Thymus (tissue), 11 donors: ENCODE measurements around the gene CRIP2. TPM values are rescaled to one million over a fixed set of nuclear protein-coding genes. Genes with fewer than 3 reads are reported as not detected.

Source experiments
- DNase-seq, 9 donors: peaks; one replicate each; pipeline ENCODE4 v3.0.0-alpha.2; 2013; ENCODE audit warnings: low spot score in 9 of 9, low read depth in 6 of 9, missing footprints in 1 of 9
- H3K27ac ChIP-seq, 2 donors: one replicate each; pipeline ENCODE4 v1.5.1; 2013; ENCODE audit warnings: control low read depth in 1 of 2, low read depth in 1 of 2, low read length in 1 of 2, mild to moderate bottlenecking in 1 of 2, moderate library complexity in 1 of 2
- H3K27me3 ChIP-seq, 2 donors: one replicate each; pipeline ENCODE4 v1.5.1; 2013; ENCODE audit warnings: low read length in 1 of 2; ENCODE audit not compliant: control insufficient read depth in 2 of 2, insufficient read depth in 1 of 2
- H3K36me3 ChIP-seq, 2 donors: one replicate each; pipeline ENCODE4 v1.5.1; 2013; ENCODE audit warnings: low read length in 1 of 2, mild to moderate bottlenecking in 1 of 2, moderate library complexity in 1 of 2; ENCODE audit not compliant: control insufficient read depth in 2 of 2, insufficient read depth in 2 of 2
- H3K4me1 ChIP-seq, 2 donors: one replicate each; pipeline ENCODE4 v1.5.1; 2013; ENCODE audit warnings: low read length in 2 of 2; ENCODE audit not compliant: control insufficient read depth in 2 of 2, insufficient read depth in 2 of 2
- H3K4me3 ChIP-seq, 2 donors: one replicate each; pipeline ENCODE4 v1.5.1; 2013; ENCODE audit warnings: low read length in 2 of 2, control low read depth in 1 of 2, mild to moderate bottlenecking in 1 of 2
- H3K9me3 ChIP-seq, 2 donors: one replicate each; pipeline ENCODE4 v1.5.1; 2013; ENCODE audit warnings: low read length in 1 of 2, mild to moderate bottlenecking in 1 of 2; ENCODE audit not compliant: control insufficient read depth in 2 of 2, insufficient read depth in 1 of 2
- WGBS: extraction: QIAGEN DNeasy Blood & Tissue Kit; methylation state at CpG from one replicate; pipeline ENCODE4 v1.1.7; 2013; 5-methylcytosine and 5-hydroxymethylcytosine counted together
- polyA plus RNA-seq: library from polyadenylated mRNA; stranded (reverse); fragments of 200-250 nt; gene quantifications from one replicate; pipeline ENCODE4 v1.2.3, GENCODE V29; 2013
- total RNA-seq: library from RNA; stranded (reverse); fragments of 120-200 nt; gene quantifications from one replicate; pipeline ENCODE4 v1.2.4, GENCODE V29; 2013
- donor health status: healthy.

The CRIP2 gene
- total and polyA plus RNA-seq, 2 donors: 15.9 to 89.7 TPM

- peaks cover 5 to 31% of the 10 kb centered on the region in 2 donors for H3K36me3 ChIP-seq
- no peak overlapping the region for H3K4me3 ChIP-seq
- H3K4me1 ChIP-seq: no peaks in the 10 kb centered on the region
- H3K27me3 ChIP-seq: no peaks in the 10 kb centered on the region
- H3K9me3 ChIP-seq: no peaks in the 10 kb centered on the region
- no peak for DNase-seq
- H3K27ac ChIP-seq: no peak overlapping the region
- WGBS: 96% methylated on average over 31 of the region's 31 CpGs
Observed at GRCh38 chr14:105497671-105498429, 23.2 kb downstream of the CRIP2 start.

- DNase-seq: no peak
- Histone ChIP-seq H3K4me1 (no peaks in the 10 kb centered on the region), H3K9me3 (no peaks in the 10 kb centered on the region), H3K36me3 (peaks cover 5 to 28% of the 10 kb centered on the region in 2 donors), H3K27ac (no peak overlapping the region), H3K4me3 (no peak overlapping the region), H3K27me3 (no peaks in the 10 kb centered on the region)
- WGBS: 97% methylated on average over 36 of the region's 36 CpGs
Observed at GRCh38 chr14:105498430-105499255, 24.0 kb downstream of the CRIP2 start.

DNA sequence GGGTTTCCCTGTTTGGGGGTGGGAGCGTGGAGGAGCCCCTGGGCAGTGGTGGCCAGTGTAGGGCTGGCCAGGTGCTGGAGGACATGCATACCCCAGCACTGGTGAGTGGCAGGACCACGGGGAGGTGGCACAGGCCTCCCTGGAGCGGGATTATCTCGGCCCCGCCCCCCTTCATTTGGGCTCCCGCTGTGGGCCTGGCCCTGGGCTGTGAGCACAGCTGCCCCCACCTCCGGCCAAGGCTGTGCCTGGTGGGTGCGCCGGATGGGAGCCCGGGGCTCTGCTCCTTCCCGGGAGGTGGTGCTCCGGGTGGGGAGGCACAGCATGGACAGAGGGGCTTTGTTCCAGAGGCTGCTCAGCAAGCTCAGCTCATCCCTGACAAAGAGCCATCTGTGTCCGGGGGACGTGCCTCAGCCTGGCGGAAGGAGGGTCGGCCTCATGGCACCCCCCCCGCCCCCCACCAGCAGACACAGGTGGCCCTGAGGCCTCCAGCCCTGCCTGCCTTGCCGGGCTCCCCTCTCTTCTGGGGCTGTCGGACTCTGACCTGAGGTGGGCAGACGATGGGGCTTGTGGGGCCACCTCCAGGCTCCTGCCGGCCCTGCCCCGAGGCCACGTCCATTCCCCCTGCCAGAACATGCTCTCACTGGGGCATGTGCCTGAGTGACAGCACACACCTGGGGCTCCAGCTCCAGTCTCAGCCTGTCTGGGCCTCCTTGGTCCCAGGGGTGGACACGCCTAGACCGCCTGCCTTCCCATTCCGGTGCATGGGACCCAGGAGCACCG lies 24.8 kb downstream of the CRIP2 start:
- no peak overlapping the region for H3K27ac ChIP-seq
- no peaks in the 10 kb centered on the region for H3K4me1 ChIP-seq
- no peak overlapping the region for H3K4me3 ChIP-seq
- 91% methylated on average over 27 of the region's 27 CpGs for WGBS
- H3K36me3 ChIP-seq: peaks cover 2 to 24% of the 10 kb centered on the region in 2 donors
- no peaks in the 10 kb centered on the region for H3K9me3 ChIP-seq
- DNase-seq: no peak
- no peaks in the 10 kb centered on the region for H3K27me3 ChIP-seq

DNA sequence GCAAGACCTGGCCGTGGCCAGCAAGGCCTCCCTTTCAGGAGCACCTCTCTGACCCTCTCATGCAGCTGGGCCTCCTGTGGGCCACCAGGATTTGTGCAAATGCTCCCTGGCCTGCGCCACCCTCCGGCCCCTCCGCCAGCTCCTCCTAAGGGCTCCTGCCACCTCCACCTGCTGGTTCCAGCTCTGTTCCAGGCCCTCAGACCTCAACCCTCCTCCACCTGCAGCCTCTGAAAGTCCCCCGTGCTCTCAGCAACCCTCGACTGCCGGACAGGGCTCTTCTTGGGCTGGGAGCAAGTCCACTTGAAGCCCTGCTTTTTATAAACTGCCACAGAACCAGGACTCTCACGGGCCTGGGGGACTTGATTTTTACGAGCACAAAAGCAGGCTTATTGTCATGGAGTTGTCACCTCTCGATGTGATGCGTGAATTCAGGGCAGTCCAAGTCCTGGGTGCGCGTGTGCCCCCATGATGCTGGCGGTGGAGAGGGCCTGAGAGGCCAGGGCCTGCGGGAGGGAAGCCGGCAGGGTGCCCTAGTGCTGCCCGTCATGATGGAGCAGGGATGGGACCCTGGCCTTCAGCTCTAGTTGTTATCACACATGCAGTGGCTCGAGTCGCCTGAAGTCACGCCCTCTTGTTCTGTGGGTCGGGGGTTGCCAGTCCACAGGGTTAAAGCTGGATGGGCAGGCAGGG lies 25.6 kb downstream of the CRIP2 start:
- no peak for DNase-seq
- Histone ChIP-seq H3K27ac (no peak overlapping the region), H3K36me3 (peaks cover 2 to 21% of the 10 kb centered on the region in 2 donors), H3K27me3 (peaks cover 0 to 2% of the 10 kb centered on the region in 2 donors), H3K4me3 (no peak overlapping the region), H3K9me3 (no peaks in the 10 kb centered on the region), H3K4me1 (no peaks in the 10 kb centered on the region)
- WGBS: 95% methylated on average over 21 of the region's 21 CpGs

GRCh38 chr14:105500726-105501101 lies 26.1 kb downstream of the CRIP2 start:
- WGBS: 84% methylated on average over 10 of the region's 10 CpGs
- Histone ChIP-seq H3K4me1 (no peaks in the 10 kb centered on the region), H3K27ac (no peak overlapping the region), H3K9me3 (no peaks in the 10 kb centered on the region), H3K36me3 (peaks cover 0 to 21% of the 10 kb centered on the region in 2 donors), H3K4me3 (no peak overlapping the region), H3K27me3 (peaks cover 0 to 3% of the 10 kb centered on the region in 2 donors)
- DNase-seq: no peak

DNA sequence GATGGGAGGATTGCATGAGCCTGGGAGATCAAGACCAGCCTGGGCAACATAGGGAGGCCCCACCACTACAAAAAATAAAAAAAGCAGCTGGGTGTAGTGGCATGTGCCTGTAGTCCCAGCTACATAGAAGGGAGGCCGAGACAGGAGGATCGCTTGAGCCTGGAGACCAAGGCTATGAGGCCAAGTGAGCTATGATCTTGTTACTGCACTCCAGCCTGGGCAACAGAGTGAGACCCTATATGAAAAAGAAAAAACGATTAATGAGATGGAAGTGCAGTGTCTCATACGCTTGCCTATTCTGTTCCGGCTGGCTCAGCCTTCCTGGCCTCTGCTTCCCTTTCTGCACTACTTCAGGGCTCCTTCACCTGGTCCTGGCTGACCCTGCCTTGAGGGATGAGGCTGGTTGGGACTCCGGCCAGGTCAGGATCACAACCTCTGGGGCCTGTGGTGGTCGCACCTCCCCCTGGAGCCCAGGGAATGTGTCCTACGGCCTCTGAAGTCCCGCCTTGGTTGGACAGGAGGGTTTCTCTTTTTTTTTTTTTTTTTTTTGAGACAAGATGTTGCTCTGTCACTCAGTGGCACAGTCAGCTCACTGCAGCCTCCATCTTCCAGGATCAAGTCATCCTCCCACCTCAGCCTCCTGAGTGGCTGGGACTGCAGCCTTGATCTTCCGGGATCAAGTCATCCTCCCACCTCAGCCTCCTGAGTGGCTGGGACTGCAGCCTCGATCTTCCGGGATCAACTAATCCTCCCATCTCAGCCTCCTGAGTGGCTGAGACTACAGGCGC lies 27.1 kb downstream of the CRIP2 start:
- DNase-seq: no peak
- H3K27ac ChIP-seq: no peak overlapping the region
- no peaks in the 10 kb centered on the region for H3K9me3 ChIP-seq
- WGBS: 95% methylated on average over 13 of the region's 13 CpGs
- peaks cover 0 to 21% of the 10 kb centered on the region in 2 donors for H3K36me3 ChIP-seq
- H3K27me3 ChIP-seq: peaks cover 0 to 3% of the 10 kb centered on the region in 2 donors
- H3K4me3 ChIP-seq: no peak overlapping the region
- no peaks in the 10 kb centered on the region for H3K4me1 ChIP-seq

DNA sequence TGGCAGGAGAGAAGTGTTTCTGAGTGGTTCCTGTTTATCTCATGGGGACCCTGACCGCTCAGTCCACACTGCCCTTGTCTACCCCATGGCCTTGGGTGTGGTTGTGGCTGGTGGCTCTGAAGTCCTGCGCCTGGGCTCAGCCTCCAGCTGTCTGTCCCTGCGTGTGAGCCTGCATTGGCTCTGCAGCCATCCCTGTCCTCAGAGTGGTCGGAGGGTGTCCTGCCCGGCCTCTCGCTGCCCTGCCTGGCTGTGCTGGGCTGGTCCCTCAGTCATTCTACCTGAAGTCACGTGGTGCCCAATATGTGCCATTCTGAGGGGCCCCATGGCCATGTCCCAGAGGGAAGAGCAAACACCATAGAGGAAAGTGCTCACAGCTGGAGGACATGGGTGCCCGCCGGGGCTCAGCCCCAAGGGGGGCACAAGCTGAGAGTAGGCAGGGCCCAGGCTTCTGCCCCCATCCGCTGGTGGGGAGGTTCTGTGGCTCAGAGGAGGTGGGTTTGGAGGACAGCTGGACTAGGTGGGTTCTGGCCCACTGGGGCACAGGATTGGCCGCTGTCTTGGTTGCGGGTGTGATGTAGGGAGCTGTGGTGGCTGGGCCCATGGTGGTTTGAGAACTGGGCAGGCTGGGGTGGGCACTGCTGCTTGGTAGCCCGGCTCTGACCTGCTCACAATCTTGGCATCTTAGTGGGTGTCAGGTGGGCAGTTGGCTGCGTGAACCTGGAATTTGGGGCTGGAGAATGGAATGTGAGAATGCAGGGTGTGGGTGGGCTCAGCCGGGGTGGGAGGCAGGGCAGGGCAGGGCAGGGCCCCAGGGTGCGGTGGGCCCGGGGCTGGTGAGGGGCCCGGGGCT lies 28.1 kb downstream of the CRIP2 start:
- WGBS: 92% methylated on average over 18 of the region's 18 CpGs
- no peak overlapping the region for H3K27ac ChIP-seq
- no peaks in the 10 kb centered on the region for H3K4me1 ChIP-seq
- no peaks in the 10 kb centered on the region for H3K9me3 ChIP-seq
- DNase-seq: no peak
- no peak overlapping the region for H3K4me3 ChIP-seq
- peaks cover 0 to 13% of the 10 kb centered on the region in 2 donors for H3K36me3 ChIP-seq
- H3K27me3 ChIP-seq: peaks cover 0 to 6% of the 10 kb centered on the region in 2 donors
